ENCODE results near the gene BEGAIN. TPM values are rescaled to one million over a fixed set of nuclear protein-coding genes. Genes with fewer than 3 reads are reported as not detected.
A peak's percentile ranks its signal among the peaks of the same experiment; 100 is the strongest.
"Not testable (repeated sequence)": the region's sequence is repeated elsewhere in the genome, so short reads cannot be mapped to it uniquely, and the experiment has no call there.

Gene BEGAIN
- total RNA-seq, 8 experiments from 2014 or later = 2.6 to 16.0 (median 3.8) TPM

GRCh38 chr14:100528962-100529560 is 58.2 kb downstream of the BEGAIN start:
- 85 to 95% (median 90%) methylated on average over 3 to 4 of the region's 10 CpGs; no CpG with 5 or more reads in 6 of the 10 experiments for WGBS, 10 experiments
- ATAC-seq (replicated peaks in 6 of 8) = no peak
- in situ Hi-C loops (cut with MboI; ENCODE audit: low pct_unique_long_range_greater_than_20kb in 2 of 9, low sequenced_read_pairs in 9 of 9, unreplicated experiment in 9 of 9) = no loop called here

GRCh38 chr14:100526632-100527031 is 60.6 kb downstream of the BEGAIN start:
- in situ Hi-C loops (cut with MboI; ENCODE audit: low pct_unique_long_range_greater_than_20kb in 2 of 9, low sequenced_read_pairs in 9 of 9, unreplicated experiment in 9 of 9) = no loop called here
- H3K4me1 ChIP-seq (replicated peaks in 1 of 2) = peaks cover 5 to 17% of the 10 kb centered on the region in 2 donors
- WGBS, 10 experiments = 96 to 100% (median 100%) methylated on average over 1 to 2 of the region's 2 CpGs; no CpG with 5 or more reads in 3 of the 10 experiments
- ATAC-seq (replicated peaks in 6 of 8) = no peak
- H3K4me3 ChIP-seq = no peak overlapping the region
- H3K27ac ChIP-seq = no peak overlapping the region

More at GRCh38 chr14:100528962-100529560, 58.2 kb downstream of the BEGAIN start:
- H3K27ac ChIP-seq = no peak overlapping the region
- peaks cover 9 to 15% of the 10 kb centered on the region in 2 donors for H3K4me1 ChIP-seq (replicated peaks in 1 of 2)
- H3K4me3 ChIP-seq = no peak overlapping the region

GRCh38 chr14:100526057-100526456 is 61.2 kb downstream of the BEGAIN start:
- no peak for ATAC-seq (replicated peaks in 6 of 8)
- Histone ChIP-seq H3K4me1 (replicated peaks in 1 of 2) (peaks cover 5 to 17% of the 10 kb centered on the region in 2 donors), H3K4me3 (no peak overlapping the region), H3K27ac (no peak overlapping the region)
- in situ Hi-C loops (cut with MboI; ENCODE audit: low pct_unique_long_range_greater_than_20kb in 2 of 9, low sequenced_read_pairs in 9 of 9, unreplicated experiment in 9 of 9) = no loop called here
- 80 to 100% (median 83%) methylated on average over 1 to 2 of the region's 4 CpGs; no CpG with 5 or more reads in 7 of the 10 experiments for WGBS, 10 experiments

GRCh38 chr14:100525615-100526014 is 61.6 kb downstream of the BEGAIN start:
- in situ Hi-C loops (cut with MboI; ENCODE audit: low pct_unique_long_range_greater_than_20kb in 2 of 9, low sequenced_read_pairs in 9 of 9, unreplicated experiment in 9 of 9) = no loop called here
- Histone ChIP-seq H3K27ac (no peak overlapping the region), H3K4me1 (replicated peaks in 1 of 2) (peaks cover 5 to 17% of the 10 kb centered on the region in 2 donors), H3K4me3 (no peak overlapping the region)
- ATAC-seq (replicated peaks in 6 of 8) = peak in 1 of 8 experiments; percentile 7
- WGBS, 10 experiments = 80 to 100% (median 100%) methylated on average over 1 to 4 of the region's 11 CpGs; no CpG with 5 or more reads in 6 of the 10 experiments

GRCh38 chr14:100524933-100525243 is 62.3 kb downstream of the BEGAIN start:
- no peak overlapping the region for H3K4me3 ChIP-seq
- 0 to 100% (median 54%) methylated on average over 1 to 6 of the region's 8 CpGs; no CpG with 5 or more reads in 4 of the 10 experiments for WGBS, 10 experiments
- H3K27ac ChIP-seq = no peak overlapping the region
- H3K4me1 ChIP-seq (replicated peaks in 1 of 2) = peaks cover 5 to 17% of the 10 kb centered on the region in 2 donors
- ATAC-seq (replicated peaks in 6 of 8) = peak in 6 of 8 experiments; percentile 33 to 74 (median 68)
- in situ Hi-C loops (cut with MboI; ENCODE audit: low pct_unique_long_range_greater_than_20kb in 2 of 9, low sequenced_read_pairs in 9 of 9, unreplicated experiment in 9 of 9) = no loop called here

- no peak for ATAC-seq (replicated peaks in 6 of 8)
- WGBS, 10 experiments = 40 to 100% (median 90%) methylated on average over 1 to 7 of the region's 12 CpGs; no CpG with 5 or more reads in 3 of the 10 experiments
- no peak overlapping the region for H3K4me3 ChIP-seq
- H3K27ac ChIP-seq = no peak overlapping the region
- in situ Hi-C loops (cut with MboI; ENCODE audit: low pct_unique_long_range_greater_than_20kb in 2 of 9, low sequenced_read_pairs in 9 of 9, unreplicated experiment in 9 of 9) = no loop called here
- H3K4me1 ChIP-seq (replicated peaks in 1 of 2) = peaks cover 5 to 17% of the 10 kb centered on the region in 2 donors
These were observed 62.8 kb downstream of the BEGAIN start for GRCh38 chr14:100524233-100524932.

- Histone ChIP-seq H3K4me3 (no peak overlapping the region), H3K27ac (no peak overlapping the region), H3K4me1 (replicated peaks in 1 of 2) (peaks cover 5 to 17% of the 10 kb centered on the region in 2 donors)
- in situ Hi-C loops (cut with MboI; ENCODE audit: low pct_unique_long_range_greater_than_20kb in 2 of 9, low sequenced_read_pairs in 9 of 9, unreplicated experiment in 9 of 9) = no loop called here
- WGBS, 10 experiments = 70 to 90% (median 77%) methylated on average over 1 to 5 of the region's 8 CpGs; no CpG with 5 or more reads in 6 of the 10 experiments
- no peak for ATAC-seq (replicated peaks in 6 of 8)
These were observed 63.4 kb downstream of the BEGAIN start for GRCh38 chr14:100523843-100524169.

GRCh38 chr14:100523131-100523842 is 63.9 kb downstream of the BEGAIN start:
- Histone ChIP-seq H3K4me1 (replicated peaks in 1 of 2) (peaks cover 5 to 17% of the 10 kb centered on the region in 2 donors), H3K4me3 (no peak overlapping the region), H3K27ac (no peak overlapping the region)
- ATAC-seq (replicated peaks in 6 of 8) = no peak
- WGBS, 10 experiments = 25 to 100% (median 86%) methylated on average over 1 to 8 of the region's 13 CpGs; no CpG with 5 or more reads in 3 of the 10 experiments
- in situ Hi-C loops (cut with MboI; ENCODE audit: low pct_unique_long_range_greater_than_20kb in 2 of 9, low sequenced_read_pairs in 9 of 9, unreplicated experiment in 9 of 9) = no loop called here

GRCh38 chr14:100522616-100523099 is 64.6 kb downstream of the BEGAIN start:
- WGBS, 10 experiments = 17 to 100% (median 33%) methylated on average over 1 to 3 of the region's 6 CpGs; no CpG with 5 or more reads in 5 of the 10 experiments
- H3K27ac ChIP-seq = no peak overlapping the region
- H3K4me1 ChIP-seq (replicated peaks in 1 of 2) = peaks cover 5 to 17% of the 10 kb centered on the region in 2 donors
- H3K4me3 ChIP-seq = no peak overlapping the region
- in situ Hi-C loops (cut with MboI; ENCODE audit: low pct_unique_long_range_greater_than_20kb in 2 of 9, low sequenced_read_pairs in 9 of 9, unreplicated experiment in 9 of 9) = no loop called here
- ATAC-seq (replicated peaks in 6 of 8) = peak in 4 of 8 experiments; percentile 24 to 75 (median 36)

- ATAC-seq (replicated peaks in 6 of 8); H3K4me3 ChIP-seq; H3K27ac ChIP-seq; in situ Hi-C loops (cut with MboI; ENCODE audit: low pct_unique_long_range_greater_than_20kb in 2 of 9, low sequenced_read_pairs in 9 of 9, unreplicated experiment in 9 of 9); H3K4me1 ChIP-seq (replicated peaks in 1 of 2): not testable (repeated sequence)
- WGBS, 10 experiments = 20 to 100% (median 85%) methylated on average over 2 to 3 of the region's 3 CpGs; no CpG with 5 or more reads in 1 of the 10 experiments
These were observed 81.2 kb downstream of the BEGAIN start for GRCh38 chr14:100506053-100506452.

- peaks cover 0 to 4% of the 10 kb centered on the region in 2 donors for H3K4me1 ChIP-seq (replicated peaks in 1 of 2)
- H3K27ac ChIP-seq = no peak overlapping the region
- 67 to 93% (median 79%) methylated on average over 1 to 3 of the region's 3 CpGs; no CpG with 5 or more reads in 2 of the 10 experiments for WGBS, 10 experiments
- H3K4me3 ChIP-seq = no peak overlapping the region
- in situ Hi-C loops (cut with MboI; ENCODE audit: low pct_unique_long_range_greater_than_20kb in 2 of 9, low sequenced_read_pairs in 9 of 9, unreplicated experiment in 9 of 9) = no loop called here
- ATAC-seq (replicated peaks in 6 of 8) = no peak
These were observed 82.7 kb downstream of the BEGAIN start for GRCh38 chr14:100504372-100505078.

- Histone ChIP-seq H3K4me3 (no peak overlapping the region), H3K27ac (no peak overlapping the region), H3K4me1 (replicated peaks in 1 of 2) (peaks cover 0 to 4% of the 10 kb centered on the region in 2 donors)
- 82 to 100% (median 86%) methylated on average over 1 to 5 of the region's 7 CpGs; no CpG with 5 or more reads in 4 of the 10 experiments for WGBS, 10 experiments
- in situ Hi-C loops (cut with MboI; ENCODE audit: low pct_unique_long_range_greater_than_20kb in 2 of 9, low sequenced_read_pairs in 9 of 9, unreplicated experiment in 9 of 9) = no loop called here
- no peak for ATAC-seq (replicated peaks in 6 of 8)
These were observed 84.0 kb downstream of the BEGAIN start for GRCh38 chr14:100503251-100503650.
